Activated naive CD4-positive, alpha-beta T cell treated with Interleukin-2 at 50 U/mL for 16 hours (primary cell): ENCODE measurements around the gene PP2D1.
"Not testable (repeated sequence)": the region's sequence is repeated elsewhere in the genome, so short reads cannot be mapped to it uniquely, and the experiment has no call there.

Experiments used
- DNase-seq: peaks from one replicate; pipeline ENCODE4 v3.0.0-alpha.2; 2020

Gene PP2D1, protein sequence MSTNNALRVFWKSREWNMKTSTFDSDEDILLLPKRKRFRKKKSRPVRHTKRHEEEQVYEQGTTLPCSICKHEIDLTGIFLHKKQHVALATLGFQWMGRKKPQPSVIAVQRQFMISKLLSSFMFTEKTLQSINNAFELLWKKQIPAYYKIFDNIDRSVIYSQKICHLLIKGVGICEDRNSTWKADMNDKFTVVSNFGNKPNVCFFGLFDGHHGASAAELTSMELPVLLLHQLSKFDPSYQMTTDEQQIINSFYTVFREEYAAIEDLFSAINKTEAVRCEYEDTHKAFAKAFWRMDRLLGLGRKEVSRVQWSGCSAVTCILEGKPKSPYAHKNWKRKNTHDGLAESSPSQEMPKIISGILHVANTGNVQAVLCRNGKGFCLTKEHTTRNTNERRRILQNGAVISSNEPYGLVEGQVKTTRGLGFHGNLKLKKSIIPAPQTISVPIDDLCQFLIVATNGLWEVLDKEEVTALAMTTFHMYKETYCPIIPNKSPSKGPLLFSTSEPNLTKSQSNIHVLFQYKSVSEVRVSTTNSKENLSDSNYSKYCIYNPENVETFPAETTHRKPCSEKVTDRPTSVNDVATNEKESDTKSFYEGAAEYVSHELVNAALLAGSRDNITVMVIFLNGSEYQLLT

DNA sequence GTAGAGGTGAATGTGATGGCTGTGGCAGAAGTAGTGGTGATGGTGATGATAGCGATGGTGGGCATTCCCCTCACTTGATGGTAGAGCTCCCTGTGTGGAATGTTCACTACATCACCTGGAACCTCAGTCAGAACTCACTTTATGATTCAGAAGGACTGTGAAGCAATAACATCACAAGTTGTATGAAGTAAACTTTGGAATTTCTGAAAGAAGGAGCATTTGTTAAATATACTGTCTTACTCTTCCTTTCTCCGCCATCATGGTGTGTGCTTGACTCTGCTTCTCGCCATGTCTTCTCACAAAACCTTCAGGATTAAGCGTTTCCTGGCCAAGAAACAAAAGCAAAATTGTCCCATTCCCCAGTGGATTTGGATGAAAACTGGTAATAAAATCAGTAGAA, at the start of gene PP2D1:
PP2D1 (minus strand) TSS at position 101 of the 400 bp plus-strand sequence. CDS start 192 bp downstream, outside the sequence.
- DNase-seq: no peak

DNA sequence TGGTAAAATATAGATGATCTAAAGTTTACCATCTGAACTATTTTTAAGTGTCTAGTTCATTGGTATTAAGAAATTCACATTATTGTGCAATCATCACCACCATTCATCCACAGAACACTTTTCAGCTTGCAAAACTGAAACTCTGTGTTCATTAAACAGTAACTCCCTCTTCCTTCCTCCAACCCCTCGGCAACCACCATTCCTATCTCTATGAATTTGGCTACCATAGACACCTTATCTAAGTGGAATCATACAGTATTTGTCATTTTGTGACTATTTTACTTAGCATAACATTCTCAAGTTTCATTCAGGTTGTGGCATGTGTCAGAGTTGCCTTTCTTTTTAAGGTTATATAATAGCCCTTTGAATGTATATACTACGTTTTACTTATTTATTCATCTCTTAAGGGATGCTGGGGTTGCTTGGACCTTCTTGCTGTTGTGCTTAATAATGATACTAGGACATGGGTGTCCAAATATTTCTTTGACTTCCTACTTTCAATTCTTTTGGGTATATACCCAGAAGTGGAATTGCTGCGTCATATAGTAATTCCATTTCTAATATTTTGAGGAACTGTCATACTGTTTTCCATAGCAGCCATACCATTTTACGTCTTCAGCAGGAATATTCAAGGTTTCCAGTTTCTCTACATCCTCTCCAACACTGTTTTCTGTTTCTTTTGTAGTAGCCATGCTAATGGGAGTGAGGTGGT, 49.1 kb upstream of the PP2D1 start:
- peak; percentile 42 for DNase-seq

DNA sequence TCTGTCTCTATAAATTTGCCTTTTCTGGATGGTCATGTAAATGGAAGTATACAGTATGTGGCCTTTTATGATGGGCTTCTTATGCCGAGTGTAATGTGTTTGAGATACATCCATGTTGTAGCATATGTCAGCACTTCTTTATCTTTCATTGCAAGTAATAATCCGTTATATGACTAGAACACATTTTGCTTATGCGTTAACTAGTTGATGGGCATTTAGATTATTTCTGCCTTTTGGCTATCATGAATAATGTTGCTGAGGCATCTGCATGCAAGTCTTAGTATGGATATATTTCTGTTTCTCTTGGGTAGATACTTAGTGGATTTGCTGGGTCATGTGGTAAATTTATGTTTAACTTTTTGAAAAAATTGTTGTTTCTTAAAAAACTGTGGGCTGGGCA, 47.9 kb upstream of the PP2D1 start:
- no peak for DNase-seq

DNA sequence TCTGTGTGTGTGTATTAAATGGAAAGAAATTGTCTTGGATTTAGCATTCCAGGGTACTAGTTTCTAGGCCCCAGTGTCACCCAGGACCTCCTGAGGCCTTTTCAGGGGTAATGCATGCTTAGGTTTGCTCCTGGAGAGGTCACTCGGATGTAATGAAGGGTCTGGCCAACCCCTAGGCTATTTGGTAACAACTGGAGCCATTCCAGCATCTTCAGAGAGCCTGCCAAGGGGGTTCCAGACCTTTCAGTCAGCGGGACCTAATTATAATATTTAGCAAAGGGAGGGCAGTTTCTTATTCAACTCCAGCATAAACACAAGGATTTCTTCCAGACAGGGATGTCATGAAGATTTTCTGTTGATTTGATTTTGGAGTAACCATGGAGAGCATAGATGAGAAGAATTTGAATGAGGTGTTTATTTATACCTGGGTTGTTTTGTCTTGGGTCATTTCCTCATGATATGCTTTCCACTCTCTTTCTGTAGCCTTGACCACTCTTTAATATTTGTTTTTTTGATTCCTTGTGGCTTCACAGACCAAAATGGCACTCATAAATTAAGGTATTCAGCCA, 45.6 kb upstream of the PP2D1 start:
- DNase-seq: no peak

DNA sequence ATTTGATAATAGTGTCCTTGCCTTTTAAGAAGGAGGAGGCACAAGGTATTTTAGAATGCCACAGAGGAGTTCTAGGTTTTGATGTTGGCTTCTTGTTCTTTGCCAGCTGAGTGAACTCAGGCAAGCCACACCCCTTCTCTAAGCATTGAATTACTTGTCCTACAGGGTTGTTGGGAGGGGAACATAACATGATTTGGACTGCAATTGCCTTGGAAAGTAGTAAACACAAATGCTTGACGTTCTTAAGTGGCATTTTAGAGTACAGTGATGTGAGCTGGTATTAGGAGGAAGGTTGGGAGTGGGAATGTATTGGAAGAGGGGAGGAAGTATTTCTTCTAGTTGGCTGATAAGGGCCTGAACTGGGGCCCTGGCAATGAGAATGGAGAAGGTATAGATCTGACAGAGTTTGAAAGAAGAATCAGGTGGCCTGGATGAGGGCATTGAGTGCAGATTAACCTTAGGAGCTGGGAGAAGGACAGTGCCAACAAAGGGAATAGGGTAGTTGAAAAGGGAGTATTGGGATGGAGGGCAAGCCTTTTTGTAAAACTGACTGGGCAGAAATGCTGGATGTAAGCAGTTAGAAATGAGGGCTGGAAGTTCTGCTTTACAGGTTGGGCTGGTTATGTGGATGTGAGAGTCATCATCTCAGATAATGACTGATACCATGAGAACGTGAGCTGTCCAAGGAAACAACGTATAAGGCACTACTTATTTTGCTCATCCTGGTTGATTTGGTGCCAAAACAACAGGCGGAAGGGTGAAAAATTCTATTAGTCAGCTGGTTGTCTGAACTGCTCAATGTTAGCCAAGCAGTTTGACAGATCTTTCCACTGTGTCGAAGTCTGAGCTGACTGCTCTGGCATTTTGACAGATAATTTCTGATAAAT, 44.9 kb upstream of the PP2D1 start:
- peak; percentile 46 for DNase-seq

DNA sequence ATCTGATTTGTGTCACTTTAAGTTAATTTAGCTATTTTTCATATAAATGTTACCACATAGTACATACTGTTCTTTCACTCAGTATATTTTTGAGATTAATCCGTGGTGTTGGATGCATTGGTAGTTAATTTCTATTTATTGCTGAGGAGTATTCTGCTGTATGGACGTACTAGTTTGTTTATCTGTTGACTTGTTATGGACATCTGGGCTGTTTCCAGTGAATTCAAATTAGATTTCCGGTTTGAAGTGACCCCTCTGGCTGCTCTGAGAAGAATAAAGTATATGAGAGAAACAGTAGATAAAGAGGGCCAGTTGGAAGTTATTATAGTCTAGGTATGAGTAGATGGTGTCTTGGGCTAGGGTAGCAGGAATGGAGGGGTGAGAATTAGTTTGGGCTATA, 43.8 kb upstream of the PP2D1 start:
- no peak for DNase-seq

DNA sequence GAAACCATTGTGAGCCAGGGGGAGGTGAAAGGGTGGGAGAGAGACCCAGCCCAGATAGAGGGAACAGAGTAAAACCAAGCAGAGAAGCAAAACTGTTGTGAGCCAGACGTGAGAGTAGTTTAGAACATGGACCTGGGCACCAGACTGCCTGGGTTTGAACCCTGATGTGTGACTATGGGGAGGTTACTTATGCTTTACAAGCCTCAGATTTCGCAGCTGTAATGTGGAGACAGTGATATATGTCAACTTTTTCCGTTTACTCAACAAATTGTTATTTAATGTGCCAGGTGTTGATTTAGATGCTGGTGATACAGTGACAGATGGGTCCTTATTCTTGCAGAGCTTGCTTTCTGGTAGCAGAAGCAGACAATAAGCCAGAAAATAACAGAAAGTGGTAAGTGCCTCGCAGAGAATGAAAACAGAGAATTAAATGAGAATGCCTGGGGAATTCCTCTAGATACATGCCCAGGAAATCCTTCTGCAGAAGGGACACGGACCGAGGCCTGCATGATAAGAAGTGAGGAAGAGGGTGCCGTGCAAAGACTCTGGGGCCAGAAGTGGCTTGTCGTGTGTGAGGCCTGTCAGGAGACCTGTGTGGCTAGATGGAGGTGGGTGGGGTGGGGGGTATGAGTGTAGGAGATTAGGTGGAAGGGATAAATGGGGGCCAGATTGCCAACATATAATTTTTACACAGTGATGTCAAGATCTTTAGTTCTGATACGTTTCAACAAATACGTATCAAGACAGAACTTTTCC, 43.1 kb upstream of the PP2D1 start:
- peak; percentile 65 for DNase-seq

DNA sequence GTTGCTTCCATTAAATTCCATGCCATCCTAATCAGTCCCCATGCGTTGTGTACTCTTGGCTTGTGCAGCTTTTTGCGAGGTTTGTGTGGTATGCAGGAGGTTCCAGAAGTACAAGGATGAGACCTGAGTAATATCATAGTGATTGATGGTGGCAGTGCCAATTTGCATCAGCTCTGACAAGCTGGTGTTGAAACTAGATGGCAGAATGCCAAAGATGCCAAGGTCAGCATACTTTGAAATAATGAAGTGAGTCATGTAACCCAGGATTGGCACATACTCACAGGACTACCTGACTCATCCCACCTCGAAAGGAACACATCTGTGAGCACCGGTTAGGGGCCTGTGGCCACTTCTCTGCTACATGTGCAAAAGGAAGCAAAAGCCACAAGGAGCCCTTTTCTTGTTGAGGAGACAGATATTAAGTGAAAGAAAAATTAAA, 42.5 kb upstream of the PP2D1 start:
- peak; percentile 80 for DNase-seq

DNA sequence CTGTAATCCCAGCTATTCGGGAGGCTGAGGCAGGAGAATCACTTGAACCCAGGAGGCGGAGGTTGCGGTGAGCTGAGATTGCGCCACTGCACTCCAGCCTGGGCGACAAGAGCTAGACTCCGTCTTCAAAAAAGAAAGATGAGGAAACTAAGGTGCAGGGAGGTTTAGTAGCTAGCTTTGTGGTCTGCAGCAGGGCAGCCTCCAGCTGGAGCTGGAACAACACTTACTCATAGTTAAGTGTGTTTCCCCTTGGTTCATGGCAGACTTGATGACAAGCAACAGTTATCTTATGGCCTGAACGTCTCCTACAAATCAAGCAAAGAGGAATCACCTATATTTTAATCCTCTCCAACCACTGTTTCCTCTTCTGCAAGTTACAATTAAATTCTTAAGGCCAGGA, 40.8 kb upstream of the PP2D1 start:
- DNase-seq: no peak

DNA sequence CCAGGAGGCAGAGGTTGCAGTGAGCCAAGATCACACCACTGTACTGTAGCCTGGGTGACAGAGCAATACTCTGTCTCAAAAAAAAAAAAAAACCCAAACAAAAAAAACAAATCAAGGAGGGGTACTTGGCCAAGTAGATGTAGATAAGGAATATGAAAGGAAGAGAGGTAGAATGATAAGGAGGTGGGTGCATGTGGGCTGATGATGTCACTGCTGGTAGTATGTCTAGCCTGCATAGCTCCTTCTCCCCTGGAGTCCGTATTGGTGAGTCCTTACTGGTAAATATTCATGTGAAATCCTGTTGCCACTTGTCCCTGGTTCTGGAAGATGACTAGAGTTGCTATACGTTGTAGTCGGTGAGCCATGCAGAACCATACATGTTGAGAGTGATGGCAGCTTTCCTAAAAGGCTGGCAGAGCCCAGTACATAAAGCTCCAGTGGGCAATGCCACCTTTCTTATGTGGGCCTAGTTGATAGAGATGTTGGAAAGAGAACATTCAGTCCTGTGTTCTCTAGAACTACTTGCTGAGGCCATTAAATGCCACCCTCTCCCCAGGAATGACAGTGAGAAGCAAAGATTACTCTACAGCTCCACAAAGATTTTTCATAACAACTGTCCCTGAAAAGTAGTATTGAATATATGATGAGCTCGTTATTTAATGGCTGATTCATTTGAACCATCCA, 39.2 kb upstream of the PP2D1 start:
- DNase-seq: no peak

DNA sequence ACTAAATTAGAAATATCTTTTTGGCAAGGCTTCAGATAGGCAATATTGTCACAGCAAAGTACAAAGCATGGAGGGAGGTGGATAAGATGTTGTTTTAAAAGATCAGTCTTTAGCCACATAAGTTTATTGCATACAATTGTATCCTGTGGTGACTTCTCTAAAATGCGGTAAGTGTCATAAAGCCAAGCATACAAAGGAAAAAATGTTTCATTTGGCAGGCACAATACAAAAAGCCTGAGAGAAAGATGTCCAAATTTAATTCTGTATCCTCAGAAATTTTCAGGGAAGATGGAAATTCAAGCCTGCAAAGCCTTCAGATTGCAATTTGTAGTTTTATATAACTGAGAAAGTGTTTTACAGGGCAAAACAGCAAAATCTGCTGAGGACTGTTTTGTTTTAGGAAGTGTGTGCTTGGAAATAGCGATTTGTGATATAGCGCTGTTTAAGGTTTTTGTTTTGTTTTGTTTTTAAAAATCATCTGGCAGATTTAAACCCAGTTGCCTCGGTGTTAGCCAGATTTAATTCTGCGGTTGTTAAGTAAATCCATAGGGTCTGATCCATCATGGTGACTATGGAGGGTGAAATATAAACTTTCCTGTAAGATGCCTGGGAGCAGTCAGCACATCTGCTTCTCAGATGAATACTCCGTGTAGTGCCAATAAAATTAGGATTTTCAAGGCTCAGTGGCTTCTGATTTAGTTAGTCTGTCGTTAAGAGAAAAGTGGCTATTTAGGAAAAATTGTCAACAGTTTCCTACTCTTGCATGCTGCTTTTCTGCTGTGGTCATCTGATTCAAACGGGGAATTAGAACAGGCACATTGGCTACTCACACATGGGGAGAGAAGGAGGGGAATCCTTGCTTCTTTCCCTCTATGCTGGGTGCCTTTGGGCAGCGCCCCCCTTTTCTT, 36.2 kb upstream of the PP2D1 start:
- DNase-seq: no peak

DNA sequence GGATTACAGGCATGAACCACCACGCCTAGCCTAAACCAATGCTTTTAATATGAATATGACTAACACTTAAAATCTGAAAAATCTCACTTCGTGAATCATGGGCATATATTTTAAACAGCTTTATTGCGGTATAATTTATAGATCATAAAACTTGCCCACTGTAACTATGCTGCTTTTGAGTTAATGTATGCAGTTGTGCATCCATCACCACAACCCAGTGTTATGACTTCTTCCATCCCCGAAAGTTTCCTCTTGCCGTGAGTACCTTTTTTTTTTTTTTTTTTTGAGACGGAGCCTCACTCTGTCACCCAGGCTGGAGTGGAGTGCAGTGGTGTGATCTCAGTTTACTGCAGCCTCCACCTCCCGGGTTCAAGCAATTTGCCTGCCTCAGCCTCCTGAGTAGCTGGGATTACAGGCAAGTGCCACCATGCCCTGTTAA, 35.3 kb upstream of the PP2D1 start:
- no peak for DNase-seq

DNA sequence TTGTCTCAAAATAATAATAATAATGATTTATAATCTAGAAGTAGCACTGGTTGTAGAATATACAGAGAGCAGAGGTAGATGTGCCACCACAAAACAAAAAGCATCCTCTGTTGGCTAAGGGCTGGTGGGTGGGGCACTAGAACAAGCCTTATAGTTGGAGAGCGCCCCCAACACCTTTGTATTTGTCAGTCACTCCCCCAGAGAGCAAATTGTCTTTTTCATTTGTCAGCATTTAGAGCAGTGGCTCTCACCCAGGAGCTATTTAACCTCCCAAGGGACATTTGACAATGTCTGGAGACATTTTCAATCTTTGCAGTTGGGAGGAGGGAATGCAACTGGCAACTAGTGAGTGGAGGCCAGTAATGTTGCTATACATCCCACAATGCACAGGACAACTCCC, 34.5 kb upstream of the PP2D1 start:
- no peak for DNase-seq

DNA sequence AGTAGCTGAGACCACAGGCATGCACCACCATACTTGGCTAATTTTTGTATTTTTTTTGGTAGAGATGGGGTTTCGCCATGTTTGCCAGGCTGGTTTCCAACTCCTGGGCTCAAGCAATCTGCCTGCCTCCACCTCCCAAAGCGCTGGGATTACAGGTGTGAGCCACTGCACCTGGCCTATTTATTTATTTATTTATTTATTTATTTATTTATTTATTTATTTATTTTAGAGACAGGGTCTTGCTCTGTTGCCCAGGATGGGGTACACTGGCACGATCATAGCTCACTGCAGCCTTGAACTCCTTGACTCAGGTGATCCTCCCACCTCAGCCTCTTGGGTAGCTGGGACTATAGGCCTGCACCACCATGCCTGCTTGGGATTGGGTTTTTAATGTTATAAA, 33.1 kb upstream of the PP2D1 start:
- not testable (repeated sequence) for DNase-seq

DNA sequence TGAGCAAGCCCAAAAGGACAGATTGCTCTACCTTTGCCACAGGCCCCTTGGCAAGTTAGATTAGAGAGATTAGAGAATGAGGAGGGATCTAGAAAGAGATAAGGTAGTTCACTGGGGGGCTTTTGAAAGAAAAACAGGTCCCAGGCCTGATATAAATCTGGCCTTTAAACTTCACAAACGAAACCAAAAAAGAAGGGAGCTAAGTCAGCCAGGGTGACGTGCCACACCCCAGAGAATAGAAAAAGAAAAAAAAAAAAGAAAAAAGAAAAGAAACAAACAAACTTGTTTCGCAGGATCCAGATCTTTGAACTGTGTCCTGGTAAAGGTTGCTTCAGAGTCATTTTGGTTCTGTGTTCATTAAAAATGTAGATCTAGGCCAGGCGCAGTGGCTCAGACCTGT, 31.8 kb upstream of the PP2D1 start:
- DNase-seq: no peak

DNA sequence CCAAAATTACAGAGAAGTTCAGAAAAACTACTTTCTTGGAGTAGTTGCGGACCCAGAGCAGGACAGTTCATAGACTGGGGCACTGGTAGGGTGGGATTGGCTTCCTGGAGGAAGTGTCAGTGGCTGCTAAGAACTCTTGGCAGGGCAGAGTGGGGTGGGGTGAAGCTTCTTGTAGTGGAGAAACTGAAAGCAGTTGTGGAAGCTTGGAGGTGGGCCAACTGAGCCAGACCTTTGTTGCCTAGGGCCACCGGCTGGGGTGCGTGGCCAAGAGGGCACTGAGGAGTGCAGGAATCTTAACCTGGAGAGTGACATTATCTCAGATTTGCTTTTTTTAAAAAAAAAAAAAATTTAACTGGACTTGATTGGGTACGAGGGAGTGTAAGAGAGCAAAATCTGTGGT, 31.3 kb upstream of the PP2D1 start:
- DNase-seq: peak; percentile 57

DNA sequence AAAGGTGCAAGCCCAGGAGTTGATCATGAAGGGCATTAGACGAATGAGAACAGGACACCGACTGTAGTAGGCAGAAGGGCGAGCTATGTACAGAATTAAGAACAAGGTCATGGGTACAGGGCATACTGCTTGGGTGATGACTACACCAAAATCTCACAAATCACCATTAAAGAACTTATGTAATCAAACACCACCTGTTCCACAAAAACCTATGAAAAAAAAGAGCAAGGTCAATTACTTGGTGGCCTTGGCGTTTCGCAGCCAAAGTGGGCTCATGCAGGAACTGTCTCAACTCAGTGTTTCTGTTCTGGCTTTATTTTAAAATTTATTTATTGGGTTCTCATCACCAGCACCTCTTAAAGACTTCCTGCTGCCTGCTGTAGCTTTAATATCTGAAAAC, 30.3 kb upstream of the PP2D1 start:
- DNase-seq: no peak

DNA sequence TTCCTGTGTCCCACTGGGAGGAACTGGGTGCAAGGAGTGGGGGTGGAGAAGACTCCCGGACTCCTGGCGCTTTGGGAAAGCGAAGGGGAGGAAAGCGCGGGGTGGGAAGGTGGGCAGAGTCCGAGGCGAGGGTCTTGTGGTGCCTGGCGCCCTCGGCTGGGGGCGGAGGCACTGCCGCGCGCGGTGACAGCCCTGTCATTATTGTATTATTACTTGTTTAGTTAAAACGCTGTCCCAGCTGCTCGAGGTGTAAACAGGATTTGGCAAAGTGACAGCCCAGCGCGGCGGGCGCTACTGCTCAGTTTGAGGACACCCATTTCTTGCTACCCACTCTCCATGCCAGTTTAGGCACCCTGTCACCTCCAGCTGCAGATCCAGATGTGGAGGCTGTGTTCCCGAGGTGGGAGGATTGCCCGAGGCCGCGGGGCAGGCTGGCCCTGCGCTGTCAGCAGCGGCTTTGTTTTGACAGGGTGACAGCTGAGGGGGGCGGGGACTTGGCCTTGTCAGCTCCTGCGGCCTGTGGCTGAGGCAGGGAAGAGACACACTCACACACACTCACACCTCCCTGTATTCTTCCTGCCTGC, 29.2 kb upstream of the PP2D1 start:
- DNase-seq: peak; percentile 82

DNA sequence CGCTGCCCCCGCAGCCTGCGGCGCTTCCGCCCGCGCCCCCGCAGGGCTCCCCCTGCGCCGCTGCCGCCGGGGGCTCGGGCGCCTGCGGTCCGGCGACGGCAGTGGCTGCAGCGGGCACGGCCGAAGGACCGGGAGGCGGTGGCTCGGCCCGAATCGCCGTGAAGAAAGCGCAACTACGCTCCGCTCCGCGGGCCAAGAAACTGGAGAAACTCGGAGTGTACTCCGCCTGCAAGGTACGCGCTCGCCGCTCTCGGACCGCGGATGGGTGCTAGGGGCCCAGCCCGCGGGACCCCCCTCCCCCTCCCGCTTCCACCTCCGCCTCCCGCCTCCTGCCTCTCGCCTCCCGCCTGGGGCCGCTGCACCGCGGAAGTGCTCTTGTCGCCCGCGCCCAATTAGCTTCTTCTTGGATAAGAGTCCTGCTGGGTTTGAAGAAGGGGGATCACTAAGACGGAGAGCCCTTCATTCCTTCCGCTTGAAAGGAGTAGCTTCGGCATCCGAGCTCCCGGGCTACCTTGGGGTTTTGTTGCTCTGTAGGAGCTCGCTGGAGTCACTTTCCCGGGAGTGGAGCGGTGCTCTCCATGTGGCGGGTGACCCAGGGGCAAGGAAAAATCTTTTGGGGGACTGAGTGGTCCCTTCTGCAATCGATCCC, 28.6 kb upstream of the PP2D1 start:
- peak; percentile 70 for DNase-seq
